HepG2 (cell line): Measurements from ENCODE around the gene INPP5E. TPM values are rescaled to one million over a fixed set of nuclear protein-coding genes. Genes with fewer than 3 reads are reported as not detected.

Experiments
- ATAC-seq: fragments of 200-7000 bp; cut with Tn5 transposase; 3 replicates; pipeline ENCODE4 v1.9.1; 2020; ENCODE audit warnings: mild to moderate bottlenecking, moderate library complexity
- BruUV-seq: library from RNA; stranded (reverse); fragments of 400-500 nt; replicated peaks from 2 replicates; lab custom pipeline; 2021; lab: Mats Ljungman, UMichigan
- CTCF ChIA-PET: fragments of 300-600 bp; formaldehyde crosslinking; extraction: SDS; loops from one replicate; lab custom pipeline; 2021; ENCODE audit warnings: low total read pairs, inconsistent platforms, low intra/inter-chr PET ratio; lab: Yijun Ruan, JAX
- POLR2A ChIA-PET: fragments of 350-600 bp; sonication (Branson Sonifier 250); formaldehyde crosslinking; loops from one replicate; lab custom pipeline; 2020; ENCODE audit warnings: antibody characterized with exemption, inconsistent platforms; lab: Yijun Ruan, JAX
- DNase-seq: peaks from one replicate; pipeline ENCODE4 v3.0.0-alpha.2; 2015; ENCODE audit warnings: low spot score
- FAIRE-seq: peaks from 3 replicates; lab custom pipeline; 2011; peaks lifted over from hg19 to GRCh38; lab: Jason Lieb, UNC
- H2AFZ ChIP-seq: one replicate; pipeline ENCODE4 v1.6.1; 2011; ENCODE audit warnings: low read length, inconsistent platforms
- H3K27ac ChIP-seq: fragments of 300-600 bp; 3 replicates; pipeline ENCODE4 v1.8.0; 2011; ENCODE audit warnings: mixed run types, mild to moderate bottlenecking, mixed read lengths, low read length, inconsistent platforms; ENCODE audit not compliant: insufficient read depth; ENCODE audit errors: extremely low read length
- H3K27me3 ChIP-seq, 2 experiments: fragments of 200-600 bp in 1 of 2; 2 replicates in 1 of 2; 3 replicates in 1 of 2; pipeline versions ENCODE4 v1.6.0 to v1.8.0; 2011; ENCODE audit warnings: low read length in 2 of 2, mild to moderate bottlenecking in 2 of 2, moderate library complexity in 2 of 2, inconsistent platforms in 1 of 2; ENCODE audit not compliant: insufficient read depth in 2 of 2, control insufficient read depth in 1 of 2
- H3K36me3 ChIP-seq, 2 experiments: fragments of 200-600 bp in 1 of 2; replicated peaks in 1 of 2; 2 replicates in 1 of 2; 3 replicates in 1 of 2; pipeline versions ENCODE4 v1.5.1 to v1.8.0; 2011; ENCODE audit warnings: low read length in 2 of 2, inconsistent platforms in 1 of 2; ENCODE audit not compliant: insufficient read depth in 2 of 2, control insufficient read depth in 1 of 2
- H3K4me1 ChIP-seq: 2 replicates; pipeline ENCODE4 v1.5.1; 2012; ENCODE audit warnings: low read length, inconsistent platforms; ENCODE audit not compliant: insufficient read depth
- H3K4me2 ChIP-seq: 2 replicates; pipeline ENCODE4 v1.6.0; 2011; ENCODE audit warnings: low read depth, low read length, inconsistent platforms
- H3K4me3 ChIP-seq, 3 experiments: fragments of 200-600 bp in 1 of 3; sonication (generic), shearing (Covaris generic) in 1 of 3; replicated peaks in 1 of 3; 2 replicates each; pipeline ENCODE4 v1.5.1; 2011 to 2016; ENCODE audit warnings: low read length in 3 of 3, inconsistent platforms in 2 of 3, low read depth in 2 of 3, mild to moderate bottlenecking in 2 of 3, control low read depth in 1 of 3, mixed read lengths in 1 of 3; ENCODE audit not compliant: insufficient read depth in 1 of 3
- H3K79me2 ChIP-seq: one replicate; pipeline ENCODE4 v1.6.1; 2011; ENCODE audit warnings: low read length, inconsistent platforms; ENCODE audit not compliant: insufficient read depth
- H3K9ac ChIP-seq: 2 replicates; pipeline ENCODE4 v1.6.0; 2011; ENCODE audit warnings: mild to moderate bottlenecking, low read depth, low read length, inconsistent platforms; ENCODE audit not compliant: insufficient read depth
- H3K9me3 ChIP-seq: 2 replicates; pipeline ENCODE4 v1.5.1; 2012; ENCODE audit warnings: mild to moderate bottlenecking, low read length
- H4K20me1 ChIP-seq: 2 replicates; pipeline ENCODE4 v1.6.0; 2011; ENCODE audit warnings: inconsistent platforms, mild to moderate bottlenecking, low read length, moderate library complexity; ENCODE audit not compliant: insufficient read depth
- BHLHE40 ChIP-seq: IDR thresholded peaks from 2 replicates; pipeline ENCODE4 v1.6.1; 2011; ENCODE audit warnings: low read length, improper control_type of control experiment
- CAMTA2 ChIP-seq: sonication (generic); formaldehyde crosslinking; IDR thresholded peaks from 2 replicates; pipeline ENCODE4 v1.4.0; 2020; ENCODE audit warnings: mild to moderate bottlenecking, missing genetic modification reagents, borderline replicate concordance
- DPF2 ChIP-seq: sonication (generic); formaldehyde crosslinking; IDR thresholded peaks from 2 replicates; pipeline ENCODE4 v1.4.0; 2020; ENCODE audit warnings: mild to moderate bottlenecking, low read depth, missing genetic modification reagents, borderline replicate concordance
- HHEX ChIP-seq: IDR thresholded peaks from 2 replicates; pipeline ENCODE4 v1.6.1; 2016; ENCODE audit warnings: control low read depth
- HMG20B ChIP-seq: conservative IDR thresholded peaks from 2 replicates; pipeline ENCODE4 v1.6.1; 2016; ENCODE audit warnings: missing genetic modification reagents, missing compliant biosample characterization
- MAZ ChIP-seq, 2 experiments: sonication (generic) in 1 of 2; formaldehyde crosslinking in 1 of 2; IDR thresholded peaks; 2 replicates each; pipeline versions ENCODE4 v1.5.0 to v1.6.1; 2012 to 2020; ENCODE audit warnings: low read depth in 2 of 2, mild to moderate bottlenecking in 2 of 2, borderline replicate concordance in 1 of 2, improper control_type of control experiment in 1 of 2, low read length in 1 of 2, missing genetic modification reagents in 1 of 2, moderate library complexity in 1 of 2
- RXRA ChIP-seq: sonication (generic); formaldehyde crosslinking; IDR thresholded peaks from 2 replicates; pipeline ENCODE4 v1.5.1; 2020; ENCODE audit warnings: missing genetic modification reagents
- SKIL ChIP-seq: sonication (generic); formaldehyde crosslinking; IDR thresholded peaks from 2 replicates; pipeline ENCODE4 v1.8.0; 2022; ENCODE audit warnings: missing genetic modification reagents, mild to moderate bottlenecking, moderate library complexity, borderline replicate concordance
- SP1 ChIP-seq, 2 experiments: fragments of 450-650 bp in 1 of 2; sonication (generic) in 1 of 2; formaldehyde crosslinking in 1 of 2; IDR thresholded peaks; 2 replicates each; pipeline versions ENCODE4 v1.4.0 to v1.6.1; 2016 to 2020; ENCODE audit warnings: missing genetic modification reagents in 1 of 2
- TBX2 ChIP-seq: sonication (generic); formaldehyde crosslinking; IDR thresholded peaks from 2 replicates; pipeline ENCODE4 v1.5.0; 2020; ENCODE audit warnings: missing genetic modification reagents, mild to moderate bottlenecking, borderline replicate concordance
- ZFP37 ChIP-seq: sonication (generic); formaldehyde crosslinking; IDR thresholded peaks from 2 replicates; pipeline ENCODE4 v1.4.0; 2020; ENCODE audit warnings: missing genetic modification reagents, borderline replicate concordance
- ZNF484 ChIP-seq: sonication (generic); formaldehyde crosslinking; IDR thresholded peaks from 2 replicates; pipeline ENCODE4 v1.5.1; 2020; ENCODE audit warnings: mild to moderate bottlenecking, low read depth, missing genetic modification reagents, borderline replicate concordance
- ZNF788 ChIP-seq: sonication (generic); formaldehyde crosslinking; IDR thresholded peaks from 2 replicates; pipeline ENCODE4 v1.5.0; 2020; ENCODE audit warnings: mild to moderate bottlenecking, missing genetic modification reagents, borderline replicate concordance
- ZNF839 ChIP-seq: sonication (generic); formaldehyde crosslinking; IDR thresholded peaks from 2 replicates; pipeline ENCODE4 v1.4.0; 2020; ENCODE audit warnings: missing genetic modification reagents, mild to moderate bottlenecking, borderline replicate concordance
- WGBS: methylation state at CpG from one replicate; pipeline ENCODE4 v1.1.6; 2017; ENCODE audit warnings: low lambda C conversion rate; 5-methylcytosine and 5-hydroxymethylcytosine counted together
- in situ Hi-C: cut with HindIII; loops from 2 replicates; pipeline ENCODE4 v1.10.0; 2017; ENCODE audit warnings: low pct_unique_long_range_greater_than_20kb; ENCODE audit not compliant: extremely low pct_ligation_motif_present
- intact Hi-C: fragments of 100-400 bp; cut with micrococcal nuclease; formaldehyde crosslinking; loops from one replicate; pipeline ENCODE4 v1.10.0; 2022; ENCODE audit not compliant: unreplicated experiment
- polyA plus RNA-seq, 8 experiments: library from polyadenylated mRNA; depleted of rRNA in 3 of 8; stranded (reverse) in 7 of 8; unstranded in 1 of 8; fragments of >200 nt; fragmentation: Illumina TruSeq in 4 of 8; extraction: Trizol in 4 of 8; gene quantifications; 2 replicates each; pipeline versions ENCODE4 v1.2.1 to v1.2.3, GENCODE V29; 2011 to 2016; ENCODE audit warnings: low read depth in 4 of 8, missing spikeins in 1 of 8, mixed read lengths in 1 of 8; ENCODE audit not compliant: insufficient read depth in 1 of 8
- total RNA-seq, 5 experiments: library from RNA; depleted of rRNA; stranded (reverse); fragments of >200 nt; fragmentation: Illumina TruSeq; extraction: Trizol; gene quantifications; 2 replicates each; pipeline ENCODE4 v1.2.3, GENCODE V29; 2016; ENCODE audit warnings: low read depth in 1 of 5
- TF ChIP-seq, protein P1 (sequence below): IDR thresholded peaks from 2 replicates; pipeline ENCODE4 v1.6.1; 2016
- TF ChIP-seq, protein P2 (sequence below): sonication (generic); formaldehyde crosslinking; IDR thresholded peaks from 2 replicates; pipeline ENCODE4 v1.5.1; 2020; ENCODE audit warnings: mild to moderate bottlenecking, missing genetic modification reagents, moderate library complexity

The INPP5E gene
- total and polyA plus RNA-seq, 2 of the 13 experiments (the other 11 are each of a cell fraction or from before 2014, with no cell fraction given) = 5.5 TPM

- DNase-seq (peak; percentile 72), ATAC-seq (peak; percentile 60), FAIRE-seq (peak; percentile 88)
- intact Hi-C loops = loop anchor here (1.0 kb wide), 1 partner anchor 145 kb away; no protein-coding TSS in a partner anchor
- Histone ChIP-seq H3K27me3 (peaks cover 18 to 29% of the 10 kb centered on the region in 2 experiments; a peak in 4 of 5 replicates), H3K36me3 (peaks cover 0 to under 1% of the 10 kb centered on the region in 2 experiments; a peak in 1 of 5 replicates), H3K4me3 (peak overlapping the region in 2 of 3 experiments; percentile 79 to 84; a peak in 3 of 6 replicates), H3K27ac (peak overlapping the region; percentile 100), H3K9ac (peak overlapping the region; percentile 93), H3K4me1 (peaks cover 37% of the 10 kb centered on the region), H3K9me3 (no peaks in the 10 kb centered on the region), H3K79me2 (peaks cover 19% of the 10 kb centered on the region), H3K4me2 (peak overlapping the region; percentile 90), H4K20me1 (peaks cover 19% of the 10 kb centered on the region), H2AFZ (no peak overlapping the region)
- 4% methylated on average over 15 of the region's 21 CpGs for WGBS
- no TSS peak for BruUV-seq
- ChIA-PET CTCF (interaction anchor here (0.8 to 7.9 kb wide), 4 partner anchors 142 to 159 kb away, joined by 3 to 101 read pairs (median 6); no protein-coding TSS in a partner anchor), POLR2A (interaction anchor here (1.4 to 3.5 kb wide), 2 partner anchors 141 to 144 kb away, joined by 4 to 25 read pairs; no protein-coding TSS in a partner anchor)
- in situ Hi-C loops = no loop called here
- TF ChIP-seq ZNF788 = peak; percentile 67; the same call in 1 of the 2 replicates
- TF ChIP-seq DPF2 = 0 out of 2 replicates have a peak, but pooled peaks have one; percentile 27
- TF ChIP-seq, protein P1, sequence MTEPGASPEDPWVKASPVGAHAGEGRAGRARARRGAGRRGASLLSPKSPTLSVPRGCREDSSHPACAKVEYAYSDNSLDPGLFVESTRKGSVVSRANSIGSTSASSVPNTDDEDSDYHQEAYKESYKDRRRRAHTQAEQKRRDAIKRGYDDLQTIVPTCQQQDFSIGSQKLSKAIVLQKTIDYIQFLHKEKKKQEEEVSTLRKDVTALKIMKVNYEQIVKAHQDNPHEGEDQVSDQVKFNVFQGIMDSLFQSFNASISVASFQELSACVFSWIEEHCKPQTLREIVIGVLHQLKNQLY = no peak
- TF ChIP-seq SP1 (IDR thresholded peaks at IDR 0.05) = no peak
- TF ChIP-seq SP1 (CRISPR knock-in tag; IDR thresholded peaks at IDR 0.05) = peak; percentile 23; the same call in 1 of the 2 replicates
- no peak for TF ChIP-seq ZNF839
- 0 out of 2 replicates have a peak, but pooled peaks have one; percentile 15 for TF ChIP-seq TBX2 (CRISPR knock-in tag)
- TF ChIP-seq HHEX (CRISPR knock-in tag) = no peak
- no peak for TF ChIP-seq SKIL (CRISPR knock-in tag)
- no peak for TF ChIP-seq ZNF484 (CRISPR knock-in tag)
- TF ChIP-seq CAMTA2 = 0 out of 2 replicates have a peak, but pooled peaks have one; percentile 47
- no peak for TF ChIP-seq HMG20B
- TF ChIP-seq ZFP37 (CRISPR knock-in tag) = no peak
- TF ChIP-seq, protein P2, sequence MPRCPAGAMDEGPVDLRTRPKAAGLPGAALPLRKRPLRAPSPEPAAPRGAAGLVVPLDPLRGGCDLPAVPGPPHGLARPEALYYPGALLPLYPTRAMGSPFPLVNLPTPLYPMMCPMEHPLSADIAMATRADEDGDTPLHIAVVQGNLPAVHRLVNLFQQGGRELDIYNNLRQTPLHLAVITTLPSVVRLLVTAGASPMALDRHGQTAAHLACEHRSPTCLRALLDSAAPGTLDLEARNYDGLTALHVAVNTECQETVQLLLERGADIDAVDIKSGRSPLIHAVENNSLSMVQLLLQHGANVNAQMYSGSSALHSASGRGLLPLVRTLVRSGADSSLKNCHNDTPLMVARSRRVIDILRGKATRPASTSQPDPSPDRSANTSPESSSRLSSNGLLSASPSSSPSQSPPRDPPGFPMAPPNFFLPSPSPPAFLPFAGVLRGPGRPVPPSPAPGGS (CRISPR knock-in tag) = no peak
- TF ChIP-seq RXRA (CRISPR knock-in tag) = peak; percentile 17
- peak; percentile 12; the same call in 1 of the 2 replicates for TF ChIP-seq BHLHE40
- TF ChIP-seq MAZ (IDR thresholded peaks at IDR 0.05; ENCODE audit: borderline replicate concordance, low read depth, low read length) = no peak
- TF ChIP-seq MAZ (CRISPR knock-in tag; IDR thresholded peaks at IDR 0.05; ENCODE audit: low read depth) = no peak
Observed at GRCh38 chr9:136485049-136486045, 45.7 kb upstream of the INPP5E start.
